Uterus (tissue), 4 donors: Measurements from ENCODE around the gene ARMH3. TPM values are rescaled to one million over a fixed set of nuclear protein-coding genes. Genes with fewer than 3 reads are reported as not detected.

Source experiments
- DNase-seq, 2 donors: peaks; one replicate each; pipeline ENCODE4 v3.0.0-alpha.2; 2019 to 2020
- H3K27ac ChIP-seq, 2 donors: fragments of 200-600 bp; sonication (generic); 1 replicate in 1 of 2; 2 replicates in 1 of 2; pipeline ENCODE4 v1.5.1; 2016 to 2018
- H3K27me3 ChIP-seq, 2 donors: fragments of 200-600 bp; sonication (generic); one replicate each; pipeline ENCODE4 v1.5.1; 2018 to 2019; ENCODE audit warnings: control low read depth in 1 of 2
- H3K36me3 ChIP-seq, 2 donors: fragments of 200-600 bp; sonication (generic); one replicate each; pipeline ENCODE4 v1.5.1; 2019; ENCODE audit warnings: control low read depth in 1 of 2
- H3K4me1 ChIP-seq, 2 donors: fragments of 200-600 bp; sonication (generic); one replicate each; pipeline ENCODE4 v1.5.1; 2018 to 2019; ENCODE audit warnings: control low read depth in 1 of 2
- H3K4me3 ChIP-seq, 2 donors: fragments of 200-600 bp; sonication (generic); 1 replicate in 1 of 2; 2 replicates in 1 of 2; pipeline ENCODE4 v1.5.1; 2018 to 2019; ENCODE audit warnings: mild to moderate bottlenecking in 1 of 2
- H3K9me3 ChIP-seq, 2 donors: fragments of 200-600 bp; sonication (generic); one replicate each; pipeline ENCODE4 v1.5.1; 2019; ENCODE audit warnings: control low read depth in 1 of 2
- CTCF ChIP-seq, 4 experiments: fragments of 200-600 bp in 2 of 4; fragments of 450-650 bp in 2 of 4; sonication (generic) in 2 of 4; IDR thresholded peaks; one replicate each; pipeline ENCODE4 v1.5.1; 2016 to 2019; ENCODE audit warnings: antibody characterized with exemption in 4 of 4, mild to moderate bottlenecking in 2 of 4, moderate library complexity in 1 of 4
- POLR2A ChIP-seq, 2 donors: fragments of 450-650 bp; IDR thresholded peaks; one replicate each; pipeline ENCODE4 v1.6.1; 2016; ENCODE audit warnings: antibody characterized with exemption in 2 of 2, mild to moderate bottlenecking in 1 of 2, moderate library complexity in 1 of 2
- intact Hi-C: fragments of 100-400 bp; cut with DNase I; formaldehyde crosslinking; loops from one replicate; pipeline ENCODE4 v1.15.1; 2023; ENCODE audit warnings: low total_unique reads
- total RNA-seq, 4 donors: library from RNA; depleted of rRNA in 3 of 4; stranded (reverse); fragments of >200 nt in 3 of 4; gene quantifications; one replicate each; pipeline versions ENCODE4 v1.1.0 to v1.2.4, GENCODE V29; 2014 to 2023
- donor health status: DM: yes; HTN: yes; CAD: no.

Gene ARMH3
- total RNA-seq, 4 donors from 2014 or later, result 10.6 to 29.8 (median 20.9) TPM

GRCh38 chr10:101969412-101969922 lies 86.5 kb downstream of the ARMH3 start:
- DNase-seq, result no peak
- Histone ChIP-seq H3K36me3 (no peaks in the 10 kb centered on the region), H3K27ac (no peak overlapping the region), H3K4me3 (no peak overlapping the region), H3K9me3 (no peaks in the 10 kb centered on the region), H3K4me1 (no peaks in the 10 kb centered on the region), H3K27me3 (no peaks in the 10 kb centered on the region)
- no peak for TF ChIP-seq POLR2A (IDR thresholded peaks at IDR 0.05)
- TF ChIP-seq CTCF (IDR thresholded peaks at IDR 0.05), result no peak
- intact Hi-C loops, result no loop called here

- Histone ChIP-seq H3K4me1 (no peaks in the 10 kb centered on the region), H3K27ac (no peak overlapping the region), H3K27me3 (no peaks in the 10 kb centered on the region), H3K36me3 (no peaks in the 10 kb centered on the region), H3K4me3 (no peak overlapping the region), H3K9me3 (no peaks in the 10 kb centered on the region)
- intact Hi-C loops, result no loop called here
- DNase-seq, result no peak
- TF ChIP-seq CTCF (IDR thresholded peaks at IDR 0.05), result no peak
- no peak for TF ChIP-seq POLR2A (IDR thresholded peaks at IDR 0.05)
These were observed 87.0 kb downstream of the ARMH3 start for GRCh38 chr10:101968940-101969321.

GRCh38 chr10:101968286-101968939 lies 87.6 kb downstream of the ARMH3 start:
- Histone ChIP-seq H3K9me3 (no peaks in the 10 kb centered on the region), H3K4me3 (no peak overlapping the region), H3K36me3 (no peaks in the 10 kb centered on the region), H3K27ac (no peak overlapping the region), H3K4me1 (no peaks in the 10 kb centered on the region), H3K27me3 (no peaks in the 10 kb centered on the region)
- intact Hi-C loops, result no loop called here
- DNase-seq, result no peak
- no peak for TF ChIP-seq CTCF (IDR thresholded peaks at IDR 0.05)
- no peak for TF ChIP-seq POLR2A (IDR thresholded peaks at IDR 0.05)

GRCh38 chr10:101967713-101968112 lies 88.3 kb downstream of the ARMH3 start:
- no peaks in the 10 kb centered on the region for H3K9me3 ChIP-seq
- H3K27ac ChIP-seq, result no peak overlapping the region
- TF ChIP-seq CTCF (IDR thresholded peaks at IDR 0.05) (no peak), POLR2A (IDR thresholded peaks at IDR 0.05) (no peak)
- H3K27me3 ChIP-seq, result no peaks in the 10 kb centered on the region
- H3K36me3 ChIP-seq, result no peaks in the 10 kb centered on the region
- no peak for DNase-seq
- no peaks in the 10 kb centered on the region for H3K4me1 ChIP-seq
- intact Hi-C loops, result no loop called here
- no peak overlapping the region for H3K4me3 ChIP-seq

- DNase-seq, result no peak
- H3K9me3 ChIP-seq, result no peaks in the 10 kb centered on the region
- H3K4me3 ChIP-seq, result no peak overlapping the region
- no peaks in the 10 kb centered on the region for H3K36me3 ChIP-seq
- intact Hi-C loops, result no loop called here
- H3K27ac ChIP-seq, result no peak overlapping the region
- TF ChIP-seq CTCF (IDR thresholded peaks at IDR 0.05) (no peak), POLR2A (IDR thresholded peaks at IDR 0.05) (no peak)
- no peaks in the 10 kb centered on the region for H3K27me3 ChIP-seq
- no peaks in the 10 kb centered on the region for H3K4me1 ChIP-seq
These were observed 88.9 kb downstream of the ARMH3 start for GRCh38 chr10:101967119-101967518.
